A549 (cell line): Measurements from ENCODE around the gene SNRPD3. TPM values are rescaled to one million over a fixed set of nuclear protein-coding genes. Genes with fewer than 3 reads are reported as not detected.

Experiments
- ATAC-seq, 2 experiments: fragments of 200-7000 bp in 1 of 2; fragments of >200 bp in 1 of 2; cut with Nextera tagmentation in 1 of 2; cut with Tn5 transposase in 1 of 2; 3 replicates each; pipeline versions ENCODE4 v1.8.0 to v1.9.1; 2018 to 2020; ENCODE audit warnings: mild to moderate bottlenecking in 1 of 2, moderate library complexity in 1 of 2
- CTCF ChIA-PET: fragments of 300-600 bp; sonication (Branson Sonifier 250); formaldehyde crosslinking; extraction: SDS; loops from one replicate; lab custom pipeline; 2021; ENCODE audit warnings: antibody characterized with exemption, inconsistent platforms; lab: Yijun Ruan, JAX
- POLR2A ChIA-PET: fragments of 350-600 bp; formaldehyde crosslinking; extraction: SDS; loops from one replicate; lab custom pipeline; 2021; ENCODE audit warnings: antibody characterized with exemption, inconsistent platforms; lab: Yijun Ruan, JAX
- DNase-seq, 2 experiments: peaks; one replicate each; pipeline versions ENCODE4 v3.0.0 to v3.0.0-alpha.2; 2011 to 2016; ENCODE audit warnings: low read depth in 1 of 2, low spot score in 1 of 2
- FAIRE-seq: peaks from 2 replicates; lab custom pipeline; 2011; peaks lifted over from hg19 to GRCh38; lab: Jason Lieb, UNC
- H3K27ac ChIP-seq, 2 experiments: fragments of >200 bp; sonication (Bioruptor Twin); formaldehyde crosslinking; 3 replicates each; pipeline ENCODE4 v1.5.1; 2016 to 2017
- H3K4me1 ChIP-seq: fragments of >200 bp; sonication (Bioruptor Twin); formaldehyde crosslinking; 3 replicates; pipeline ENCODE4 v1.6.1; 2016
- H3K4me2 ChIP-seq: fragments of >200 bp; sonication (Bioruptor Twin); formaldehyde crosslinking; 3 replicates; pipeline ENCODE4 v1.6.1; 2016
- H3K4me3 ChIP-seq: fragments of >200 bp; sonication (Bioruptor Twin); formaldehyde crosslinking; 3 replicates; pipeline ENCODE4 v1.5.1; 2016
- H3K9me3 ChIP-seq: fragments of >200 bp; sonication (Bioruptor Twin); formaldehyde crosslinking; 3 replicates; pipeline ENCODE4 v1.6.1; 2016
- BHLHE40 ChIP-seq: IDR thresholded peaks from 2 replicates; pipeline ENCODE4 v1.6.1; 2012; ENCODE audit warnings: low read depth, low read length, inconsistent platforms
- EHF ChIP-seq: fragments of 250-450 bp; sonication (Bioruptor Pico); IDR thresholded peaks from 2 replicates; pipeline ENCODE4 v1.5.0; 2020; ENCODE audit warnings: mild to moderate bottlenecking
- EHMT2 ChIP-seq: fragments of 200-600 bp; sonication (generic); IDR thresholded peaks from 2 replicates; pipeline ENCODE4 v1.6.1; 2016; ENCODE audit warnings: antibody characterized with exemption, low read depth, mild to moderate bottlenecking, moderate library complexity
- ESRRA ChIP-seq: fragments of 150-350 bp; IDR thresholded peaks from 2 replicates; pipeline ENCODE4 v1.6.1; 2014; ENCODE audit warnings: mild to moderate bottlenecking, low read length, borderline replicate concordance
- FOSB ChIP-seq: fragments of 250-450 bp; sonication (Bioruptor Pico); IDR thresholded peaks from 2 replicates; pipeline ENCODE4 v1.5.0; 2020; ENCODE audit warnings: mild to moderate bottlenecking, moderate library complexity
- GATA3 ChIP-seq: IDR thresholded peaks from 2 replicates; pipeline ENCODE4 v1.6.1; 2012; ENCODE audit warnings: borderline replicate concordance
- JUNB ChIP-seq: fragments of >200 bp; sonication (Bioruptor Twin); formaldehyde crosslinking; IDR thresholded peaks from 2 replicates; pipeline ENCODE4 v1.6.1; 2016
- MYC ChIP-seq: IDR thresholded peaks from 2 replicates; pipeline ENCODE4 v1.6.1; 2012; ENCODE audit warnings: mild to moderate bottlenecking, inconsistent platforms, low read length, improper control_type of control experiment, borderline replicate concordance
- NFE2L2 ChIP-seq: fragments of 150-350 bp; conservative IDR thresholded peaks from 2 replicates; pipeline ENCODE4 v1.6.1; 2014; ENCODE audit warnings: low read length
- POLR2A ChIP-seq: IDR thresholded peaks from 2 replicates; pipeline ENCODE4 v1.6.1; 2012; ENCODE audit warnings: mild to moderate bottlenecking, low read length
- RCOR1 ChIP-seq: fragments of 150-350 bp; IDR thresholded peaks from 2 replicates; pipeline ENCODE4 v1.6.1; 2014; ENCODE audit warnings: antibody characterized with exemption, low read length, low read depth
- RFX5 ChIP-seq: fragments of 450-650 bp; IDR thresholded peaks from 2 replicates; pipeline ENCODE4 v1.7.1; 2014; ENCODE audit warnings: antibody characterized with exemption, mild to moderate bottlenecking, moderate library complexity
- SREBF2 ChIP-seq: fragments of 450-650 bp; IDR thresholded peaks from 2 replicates; pipeline ENCODE4 v1.6.1; 2014; ENCODE audit warnings: mild to moderate bottlenecking, moderate library complexity
- TFCP2L1 ChIP-seq: fragments of 250-450 bp; sonication (Bioruptor Pico); IDR thresholded peaks from 2 replicates; pipeline ENCODE4 v1.5.0; 2021; ENCODE audit warnings: mild to moderate bottlenecking
- ZC3H11A ChIP-seq: fragments of 450-650 bp; IDR thresholded peaks from 2 replicates; pipeline ENCODE4 v1.6.1; 2014; ENCODE audit warnings: antibody characterized with exemption, mild to moderate bottlenecking
- ZNF302 ChIP-seq: fragments of 250-450 bp; sonication (Bioruptor Pico); IDR thresholded peaks from 2 replicates; pipeline ENCODE4 v1.9.0; 2021; ENCODE audit warnings: inconsistent platforms, mild to moderate bottlenecking, moderate library complexity
- WGBS: methylation state at CpG from one replicate; pipeline ENCODE4 v1.1.6; 2017; ENCODE audit errors: missing lambda C conversion rate; 5-methylcytosine and 5-hydroxymethylcytosine counted together
- polyA plus RNA-seq, 4 experiments: library from polyadenylated mRNA; depleted of rRNA in 3 of 4; stranded (reverse); fragments of >200 nt; fragmentation: RNase III in 1 of 4; extraction: RNeasy Plus Mini Kit Qiagen cat#74134 plus additional on column Dnase treatment in 1 of 4; gene quantifications; 2 replicates in 3 of 4; 3 replicates in 1 of 4; pipeline ENCODE4 v1.2.3, GENCODE V29; 2011 to 2017
- TF ChIP-seq, protein P1 (sequence below): fragments of 150-350 bp; IDR thresholded peaks from 2 replicates; pipeline ENCODE4 v1.6.1; 2014; ENCODE audit warnings: low read depth, mild to moderate bottlenecking, low read length
- TF ChIP-seq, protein P2 (sequence below): IDR thresholded peaks from 2 replicates; pipeline ENCODE4 v1.6.1; 2012
- TF ChIP-seq, protein P3 (sequence below): fragments of 250-450 bp; sonication (Bioruptor Pico); IDR thresholded peaks from 2 replicates; pipeline ENCODE4 v1.5.0; 2020; ENCODE audit warnings: low read depth, mild to moderate bottlenecking, moderate library complexity
- TF ChIP-seq, protein P4 (sequence below): fragments of >200 bp; sonication (Bioruptor Twin); formaldehyde crosslinking; IDR thresholded peaks from 3 replicates; pipeline ENCODE4 v1.6.1; 2016
- TF ChIP-seq, protein P5 (sequence below): fragments of >200 bp; sonication (Bioruptor Twin); formaldehyde crosslinking; IDR thresholded peaks from 3 replicates; pipeline ENCODE4 v1.5.1; 2016

SNRPD3 gene
- polyA plus RNA-seq, 2 of the 4 experiments (the other 2 are of a cell fraction): 157 to 344 TPM

DNA sequence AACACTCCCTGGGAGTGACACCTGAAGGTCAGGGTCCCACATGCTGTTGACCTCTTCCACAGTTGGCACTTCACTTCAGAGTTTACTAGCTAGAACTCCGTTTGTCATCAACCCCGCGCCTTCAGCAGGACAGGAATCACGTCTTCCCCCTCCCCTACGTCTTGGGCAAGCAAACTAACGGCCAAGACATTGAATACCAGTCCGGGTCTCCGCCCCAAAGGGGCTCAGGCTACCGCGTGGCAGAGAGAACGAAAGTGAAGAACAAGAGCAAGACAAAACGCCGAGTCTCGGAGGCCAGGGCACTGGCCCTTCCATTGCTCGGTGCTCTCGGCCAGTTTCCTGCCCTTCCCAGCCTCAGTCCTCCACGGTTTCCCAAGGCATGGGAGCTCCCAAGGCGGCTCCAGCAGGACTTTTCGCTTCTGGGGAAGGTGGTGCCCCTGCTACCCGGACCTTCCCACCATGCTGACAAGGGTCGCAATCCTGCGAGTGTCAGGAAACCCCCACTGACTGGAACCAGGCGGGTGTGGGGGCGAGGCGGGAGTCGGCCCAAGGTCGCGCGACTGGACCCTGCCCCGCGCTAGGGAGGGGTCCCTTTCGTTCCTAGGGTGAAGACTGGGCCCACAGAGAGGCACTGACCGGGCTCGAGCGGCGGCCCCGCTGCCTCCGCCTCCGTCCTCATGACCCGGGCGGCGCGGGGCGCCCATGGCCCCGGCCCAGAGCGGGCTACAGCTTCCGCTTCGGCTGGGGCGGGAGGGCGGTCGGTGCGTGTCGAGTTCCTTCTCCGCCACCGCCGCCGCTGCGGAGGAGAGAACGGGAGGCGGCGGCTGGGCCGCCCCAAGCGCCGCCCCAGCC is 1.3 kb upstream of the SNRPD3 start, which contains the start of gene GUCD1:
GUCD1 (minus strand) TSS at position 826 of the 852 bp plus-strand sequence; CDS start at position 679, 147 bp downstream.
- FAIRE-seq (no peak), DNase-seq (no peak), ATAC-seq (peak in 1 of 2 experiments; percentile 43; a peak in 4 of 6 replicates)
- no peaks in the 10 kb centered on the region for H3K9me3 ChIP-seq
- peak; percentile 44; the same call in 1 of the 2 replicates for TF ChIP-seq POLR2A
- TF ChIP-seq, protein P1, sequence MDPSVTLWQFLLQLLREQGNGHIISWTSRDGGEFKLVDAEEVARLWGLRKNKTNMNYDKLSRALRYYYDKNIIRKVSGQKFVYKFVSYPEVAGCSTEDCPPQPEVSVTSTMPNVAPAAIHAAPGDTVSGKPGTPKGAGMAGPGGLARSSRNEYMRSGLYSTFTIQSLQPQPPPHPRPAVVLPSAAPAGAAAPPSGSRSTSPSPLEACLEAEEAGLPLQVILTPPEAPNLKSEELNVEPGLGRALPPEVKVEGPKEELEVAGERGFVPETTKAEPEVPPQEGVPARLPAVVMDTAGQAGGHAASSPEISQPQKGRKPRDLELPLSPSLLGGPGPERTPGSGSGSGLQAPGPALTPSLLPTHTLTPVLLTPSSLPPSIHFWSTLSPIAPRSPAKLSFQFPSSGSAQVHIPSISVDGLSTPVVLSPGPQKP: no peak
- POLR2A ChIA-PET: interaction anchor here (0.8 to 1.0 kb wide), 3 partner anchors 8 to 263 kb away, joined by 3 to 6 read pairs (median 5); no protein-coding TSS in a partner anchor
- H3K4me2 ChIP-seq: peak within 1 kb of the TSS; percentile 97
- CTCF ChIA-PET: interaction anchor here (0.7 to 1.3 kb wide), 3 partner anchors 17 to 24 kb away, joined by 3 to 5 read pairs (median 4); no protein-coding TSS in a partner anchor
- H3K4me3 ChIP-seq: peak within 1 kb of the TSS; percentile 99
- WGBS: 6% methylated on average over 18 of the region's 64 CpGs
- H3K27ac ChIP-seq: peak within 1 kb of the TSS; percentile 96 to 98
- H3K4me1 ChIP-seq: peaks cover 43% of the 10 kb centered on the region

DNA sequence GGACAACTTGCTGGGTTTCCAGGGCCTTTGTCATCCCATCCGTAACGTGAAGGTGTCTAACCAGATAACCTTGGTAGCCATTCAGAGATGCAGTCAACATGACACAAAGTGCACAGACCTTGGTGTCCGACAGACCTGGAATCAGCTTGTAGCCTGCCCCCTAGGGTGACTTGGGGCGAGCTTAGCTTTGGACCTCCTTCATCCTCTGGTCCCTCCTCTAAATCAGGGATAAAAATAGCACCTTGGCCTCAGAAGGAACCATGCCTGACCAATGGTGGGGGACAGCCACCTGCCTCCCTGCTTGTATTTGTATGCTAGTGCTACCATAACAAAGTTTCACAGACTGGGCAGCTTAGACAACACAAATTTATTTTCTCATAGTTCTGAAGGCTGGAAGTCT is 3.7 kb downstream of the SNRPD3 start:
- ATAC-seq: no peak
- TF ChIP-seq, protein P2, sequence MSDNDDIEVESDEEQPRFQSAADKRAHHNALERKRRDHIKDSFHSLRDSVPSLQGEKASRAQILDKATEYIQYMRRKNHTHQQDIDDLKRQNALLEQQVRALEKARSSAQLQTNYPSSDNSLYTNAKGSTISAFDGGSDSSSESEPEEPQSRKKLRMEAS: no peak
- TF ChIP-seq RFX5 (no peak), SREBF2 (no peak), NFE2L2 (no peak)
- TF ChIP-seq, protein P3, sequence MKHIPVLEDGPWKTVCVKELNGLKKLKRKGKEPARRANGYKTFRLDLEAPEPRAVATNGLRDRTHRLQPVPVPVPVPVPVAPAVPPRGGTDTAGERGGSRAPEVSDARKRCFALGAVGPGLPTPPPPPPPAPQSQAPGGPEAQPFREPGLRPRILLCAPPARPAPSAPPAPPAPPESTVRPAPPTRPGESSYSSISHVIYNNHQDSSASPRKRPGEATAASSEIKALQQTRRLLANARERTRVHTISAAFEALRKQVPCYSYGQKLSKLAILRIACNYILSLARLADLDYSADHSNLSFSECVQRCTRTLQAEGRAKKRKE: no peak
- TF ChIP-seq, all 56 proteins: peak for 0
- no peaks in the 10 kb centered on the region for H3K9me3 ChIP-seq
- FAIRE-seq: no peak
- peaks cover 14% of the 10 kb centered on the region for H3K4me1 ChIP-seq
- no peak for DNase-seq
- ChIA-PET POLR2A (no interaction called here), CTCF (interaction anchor here (1.3 kb wide), 1 partner anchor 10 kb away, joined by 3 read pairs; no protein-coding TSS in a partner anchor)
- WGBS: 78% methylated on average over 4 of the region's 4 CpGs
- no peak overlapping the region for H3K4me3 ChIP-seq
- no peak overlapping the region for H3K4me2 ChIP-seq
- H3K27ac ChIP-seq: no peak overlapping the region

DNA sequence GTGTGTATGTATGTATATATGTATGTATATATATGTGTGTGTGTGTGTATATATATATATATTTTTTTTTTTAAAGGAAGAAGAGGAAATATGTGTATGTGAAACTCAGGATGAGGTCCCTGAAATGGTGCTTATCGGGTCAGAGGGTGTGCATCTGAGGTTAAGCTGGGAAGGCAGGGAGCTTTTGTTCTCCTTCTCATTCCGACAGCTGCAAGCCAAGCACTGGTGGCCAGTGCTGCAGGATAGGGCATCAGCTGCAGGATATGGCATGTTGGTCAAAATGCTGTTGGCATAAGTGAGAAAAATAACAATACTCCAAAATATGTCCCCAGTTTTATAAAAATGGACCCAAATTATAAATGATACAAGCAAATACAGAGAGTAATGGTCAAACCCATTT is 7.4 kb downstream of the SNRPD3 start:
- POLR2A ChIA-PET: no interaction called here
- no peak for TF ChIP-seq ZC3H11A
- no peak for TF ChIP-seq EHMT2
- no peak for TF ChIP-seq RCOR1

DNA sequence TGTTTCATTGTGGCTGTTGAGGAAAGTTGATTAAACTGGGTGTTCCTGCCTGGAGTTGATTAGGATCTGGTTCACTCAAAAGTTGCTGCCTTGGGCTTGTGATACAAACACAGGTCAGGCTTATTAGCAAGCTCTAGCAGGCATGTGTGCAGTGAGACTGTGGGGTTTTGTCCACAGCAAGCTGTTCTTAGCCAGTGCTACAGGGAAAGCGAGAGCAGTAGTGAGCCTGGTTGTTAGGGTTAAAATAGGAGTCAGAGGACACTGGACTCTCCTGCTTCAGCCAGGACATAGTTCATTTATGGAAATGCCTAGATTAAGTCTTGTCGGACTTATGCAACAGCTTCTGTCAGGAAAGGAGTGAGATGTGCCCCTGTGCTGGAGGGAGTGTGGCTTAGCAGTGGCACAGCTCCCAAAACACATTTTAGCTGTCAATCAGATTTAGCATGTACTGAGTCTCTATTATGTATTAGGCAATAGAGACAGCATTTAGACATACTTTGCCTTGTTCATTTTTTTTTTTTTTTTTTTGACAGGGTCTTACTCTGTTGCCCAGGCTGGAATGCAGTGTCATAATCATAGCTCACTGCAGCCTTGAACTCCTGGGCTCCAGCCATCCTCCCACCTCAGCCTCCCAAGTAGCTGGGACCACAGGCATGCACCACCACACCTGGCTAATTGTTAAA is 8.7 kb downstream of the SNRPD3 start:
- no peak overlapping the region for H3K27ac ChIP-seq
- no peak overlapping the region for H3K4me3 ChIP-seq
- DNase-seq (no peak), ATAC-seq (no peak), FAIRE-seq (no peak)
- 97% methylated on average over 2 of the region's 2 CpGs for WGBS
- no peak overlapping the region for H3K4me2 ChIP-seq
- H3K9me3 ChIP-seq: no peaks in the 10 kb centered on the region
- ChIA-PET CTCF (no interaction called here), POLR2A (no interaction called here)
- TF ChIP-seq JUNB (no peak), POLR2A (no peak), MYC (no peak), FOSB (no peak), GATA3 (no peak), EHF (CRISPR knock-in tag) (no peak), ZNF302 (CRISPR knock-in tag) (no peak), TFCP2L1 (CRISPR knock-in tag) (no peak), EHMT2 (no peak), ESRRA (no peak), BHLHE40 (no peak)
- TF ChIP-seq, protein P1: no peak
- TF ChIP-seq, protein P4, sequence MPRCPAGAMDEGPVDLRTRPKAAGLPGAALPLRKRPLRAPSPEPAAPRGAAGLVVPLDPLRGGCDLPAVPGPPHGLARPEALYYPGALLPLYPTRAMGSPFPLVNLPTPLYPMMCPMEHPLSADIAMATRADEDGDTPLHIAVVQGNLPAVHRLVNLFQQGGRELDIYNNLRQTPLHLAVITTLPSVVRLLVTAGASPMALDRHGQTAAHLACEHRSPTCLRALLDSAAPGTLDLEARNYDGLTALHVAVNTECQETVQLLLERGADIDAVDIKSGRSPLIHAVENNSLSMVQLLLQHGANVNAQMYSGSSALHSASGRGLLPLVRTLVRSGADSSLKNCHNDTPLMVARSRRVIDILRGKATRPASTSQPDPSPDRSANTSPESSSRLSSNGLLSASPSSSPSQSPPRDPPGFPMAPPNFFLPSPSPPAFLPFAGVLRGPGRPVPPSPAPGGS: no peak
- TF ChIP-seq, protein P5, sequence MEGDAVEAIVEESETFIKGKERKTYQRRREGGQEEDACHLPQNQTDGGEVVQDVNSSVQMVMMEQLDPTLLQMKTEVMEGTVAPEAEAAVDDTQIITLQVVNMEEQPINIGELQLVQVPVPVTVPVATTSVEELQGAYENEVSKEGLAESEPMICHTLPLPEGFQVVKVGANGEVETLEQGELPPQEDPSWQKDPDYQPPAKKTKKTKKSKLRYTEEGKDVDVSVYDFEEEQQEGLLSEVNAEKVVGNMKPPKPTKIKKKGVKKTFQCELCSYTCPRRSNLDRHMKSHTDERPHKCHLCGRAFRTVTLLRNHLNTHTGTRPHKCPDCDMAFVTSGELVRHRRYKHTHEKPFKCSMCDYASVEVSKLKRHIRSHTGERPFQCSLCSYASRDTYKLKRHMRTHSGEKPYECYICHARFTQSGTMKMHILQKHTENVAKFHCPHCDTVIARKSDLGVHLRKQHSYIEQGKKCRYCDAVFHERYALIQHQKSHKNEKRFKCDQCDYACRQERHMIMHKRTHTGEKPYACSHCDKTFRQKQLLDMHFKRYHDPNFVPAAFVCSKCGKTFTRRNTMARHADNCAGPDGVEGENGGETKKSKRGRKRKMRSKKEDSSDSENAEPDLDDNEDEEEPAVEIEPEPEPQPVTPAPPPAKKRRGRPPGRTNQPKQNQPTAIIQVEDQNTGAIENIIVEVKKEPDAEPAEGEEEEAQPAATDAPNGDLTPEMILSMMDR: no peak
- no peaks in the 10 kb centered on the region for H3K4me1 ChIP-seq

More for the DNA sequence above, 7.4 kb downstream of the SNRPD3 start:
- no peaks in the 10 kb centered on the region for H3K9me3 ChIP-seq
- DNase-seq: no peak
- H3K4me1 ChIP-seq: no peaks in the 10 kb centered on the region; the same call in 2 of the 3 replicates
- 94% methylated on average over 2 of the region's 2 CpGs for WGBS
- CTCF ChIA-PET: interaction anchor here (0.6 kb wide), 1 partner anchor 47 kb away, joined by 3 read pairs; no protein-coding TSS in a partner anchor
- no peak for ATAC-seq
- FAIRE-seq: no peak
- H3K27ac ChIP-seq: no peak overlapping the region
- H3K4me3 ChIP-seq: no peak overlapping the region
- H3K4me2 ChIP-seq: no peak overlapping the region
